SK-N-SH treated with all-trans-retinoic acid at 6 μM for 48 hours (cell line): ENCODE measurements around the gene ENDOV.

Source experiments
- ATAC-seq: fragments of 200-7000 bp; cut with Tn5 transposase; 3 replicates; pipeline ENCODE4 v1.9.1; 2020; ENCODE audit warnings: mild to moderate bottlenecking, moderate library complexity
- ARNTL ChIP-seq: fragments of 450-650 bp; formaldehyde crosslinking; IDR thresholded peaks from 2 replicates; pipeline ENCODE4 v1.5.0; 2020; ENCODE audit warnings: low read depth, mild to moderate bottlenecking, moderate library complexity, borderline replicate concordance
- BACH2 ChIP-seq: fragments of 250-450 bp; sonication (Bioruptor Pico); IDR thresholded peaks from 2 replicates; pipeline ENCODE4 v1.9.0; 2021; ENCODE audit warnings: mild to moderate bottlenecking, borderline replicate concordance
- CSDC2 ChIP-seq: fragments of 250-450 bp; sonication (Bioruptor Pico); IDR thresholded peaks from 2 replicates; pipeline ENCODE4 v1.5.0; 2020; ENCODE audit warnings: mild to moderate bottlenecking, moderate library complexity
- ESRRG ChIP-seq: fragments of 250-450 bp; sonication (Bioruptor Pico); IDR thresholded peaks from 2 replicates; pipeline ENCODE4 v1.6.1; 2021; ENCODE audit warnings: mild to moderate bottlenecking
- GLIS3 ChIP-seq: fragments of 250-450 bp; sonication (Bioruptor Pico); IDR thresholded peaks from 2 replicates; pipeline ENCODE4 v1.5.0; 2020; ENCODE audit warnings: mild to moderate bottlenecking, moderate library complexity
- ISL1 ChIP-seq: fragments of 250-450 bp; sonication (Bioruptor Pico); IDR thresholded peaks from 2 replicates; pipeline ENCODE4 v2.1.2; 2022; ENCODE audit warnings: mild to moderate bottlenecking, moderate library complexity
- OSR1 ChIP-seq: fragments of 250-450 bp; sonication (Bioruptor Pico); IDR thresholded peaks from 2 replicates; pipeline ENCODE4 v1.8.0; 2022; ENCODE audit warnings: moderate library complexity, mild to moderate bottlenecking, inconsistent platforms
- PPARA ChIP-seq: fragments of 250-450 bp; sonication (Bioruptor Pico); IDR thresholded peaks from 2 replicates; pipeline ENCODE4 v1.5.0; 2020; ENCODE audit warnings: mild to moderate bottlenecking, borderline replicate concordance
- RARB ChIP-seq: fragments of 250-450 bp; sonication (Bioruptor Pico); IDR thresholded peaks from 2 replicates; pipeline ENCODE4 v1.8.0; 2021; ENCODE audit warnings: mild to moderate bottlenecking, moderate library complexity
- SNAI2 ChIP-seq: fragments of 250-450 bp; sonication (Bioruptor Pico); IDR thresholded peaks from 2 replicates; pipeline ENCODE4 v1.5.0; 2020; ENCODE audit warnings: mild to moderate bottlenecking, moderate library complexity
- TCF4 ChIP-seq: fragments of 250-450 bp; sonication (Bioruptor Pico); IDR thresholded peaks from 2 replicates; pipeline ENCODE4 v1.8.0; 2021; ENCODE audit warnings: mild to moderate bottlenecking, moderate library complexity, borderline replicate concordance
- ZC3H10 ChIP-seq: fragments of 250-450 bp; sonication (Bioruptor Pico); IDR thresholded peaks from 2 replicates; pipeline ENCODE4 v1.5.1; 2021; ENCODE audit warnings: mild to moderate bottlenecking, moderate library complexity
- ZFP3 ChIP-seq: fragments of 250-450 bp; sonication (Bioruptor Pico); IDR thresholded peaks from 2 replicates; pipeline ENCODE4 v1.5.0; 2020; ENCODE audit warnings: mild to moderate bottlenecking, moderate library complexity
- ZFP30 ChIP-seq: fragments of 450-650 bp; formaldehyde crosslinking; IDR thresholded peaks from 2 replicates; pipeline ENCODE4 v1.5.0; 2022; ENCODE audit warnings: mild to moderate bottlenecking, moderate library complexity
- ZNF565 ChIP-seq: fragments of 450-650 bp; formaldehyde crosslinking; conservative IDR thresholded peaks from 2 replicates; pipeline ENCODE4 v1.5.0; 2020; ENCODE audit warnings: low read depth, mild to moderate bottlenecking, moderate library complexity
- ZNF70 ChIP-seq: fragments of 450-650 bp; formaldehyde crosslinking; IDR thresholded peaks from 2 replicates; pipeline ENCODE4 v1.5.0; 2020; ENCODE audit warnings: mild to moderate bottlenecking, moderate library complexity
- ZNF8 ChIP-seq: fragments of 450-650 bp; formaldehyde crosslinking; IDR thresholded peaks from 2 replicates; pipeline ENCODE4 v1.5.0; 2020; ENCODE audit warnings: mild to moderate bottlenecking, moderate library complexity
- TF ChIP-seq, protein P1 (sequence below): fragments of 250-450 bp; sonication (Bioruptor Pico); IDR thresholded peaks from 2 replicates; pipeline ENCODE4 v1.5.1; 2020; ENCODE audit warnings: low read depth, mild to moderate bottlenecking, moderate library complexity
- TF ChIP-seq, protein P2 (sequence below): fragments of 250-450 bp; sonication (Bioruptor Pico); IDR thresholded peaks from 2 replicates; pipeline ENCODE4 v1.8.0; 2021; ENCODE audit warnings: low read depth, mild to moderate bottlenecking, moderate library complexity, borderline replicate concordance
- TF ChIP-seq, protein P3 (sequence below): fragments of 250-450 bp; sonication (Bioruptor Pico); IDR thresholded peaks from 2 replicates; pipeline ENCODE4 v1.8.0; 2020; ENCODE audit warnings: mild to moderate bottlenecking, moderate library complexity, borderline replicate concordance
- TF ChIP-seq, protein P4 (sequence below): fragments of 250-450 bp; sonication (Bioruptor Pico); IDR thresholded peaks from 2 replicates; pipeline ENCODE4 v1.5.1; 2021; ENCODE audit warnings: mild to moderate bottlenecking, moderate library complexity
- TF ChIP-seq, protein P5 (sequence below): fragments of 250-450 bp; sonication (Bioruptor Pico); IDR thresholded peaks from 2 replicates; pipeline ENCODE4 v1.5.0; 2020; ENCODE audit warnings: mild to moderate bottlenecking, moderate library complexity

Gene ENDOV

DNA sequence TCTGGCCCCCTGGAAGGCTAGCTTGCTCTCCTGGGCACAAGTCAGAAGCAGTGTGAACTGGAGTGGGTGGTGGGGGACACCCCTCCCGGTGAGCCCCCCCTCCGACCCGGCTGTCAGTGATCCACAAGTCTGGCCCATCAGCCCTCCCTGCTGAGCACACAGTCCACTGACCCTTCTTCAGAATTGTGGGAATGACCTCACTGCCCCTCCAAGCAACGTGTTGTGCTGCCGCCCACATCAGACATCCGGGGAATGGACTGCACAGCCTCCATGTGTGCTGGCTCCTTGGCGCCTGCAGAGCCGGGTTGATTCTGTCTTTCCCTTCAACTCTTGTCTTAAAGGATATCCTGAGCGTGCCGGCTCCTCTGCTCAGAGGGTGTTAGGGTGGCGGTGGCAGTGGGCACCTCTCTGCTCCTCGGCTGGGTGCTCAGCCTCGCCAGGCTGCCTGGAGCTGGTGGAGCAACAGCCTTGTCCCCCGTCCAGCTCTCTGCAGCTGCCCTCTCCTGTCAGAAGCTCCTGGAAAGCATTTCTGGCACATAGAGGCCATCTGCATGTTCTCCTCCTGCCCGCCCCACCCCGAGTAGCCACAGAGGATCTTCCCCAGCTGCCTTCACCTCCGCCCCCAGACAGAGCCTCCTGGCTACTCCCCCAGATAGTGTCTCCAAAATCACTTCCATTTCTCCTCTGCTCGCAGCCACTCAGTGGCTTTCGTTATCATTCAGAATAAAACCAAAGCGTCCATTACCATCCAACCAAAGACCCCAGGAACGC, 41.7 kb downstream of the ENDOV start:
- TF ChIP-seq ZC3H10 (CRISPR knock-in tag) (no peak), ISL1 (no peak), ZFP3 (no peak), ESRRG (CRISPR knock-in tag) (no peak), TCF4 (no peak), RARB (no peak), SNAI2 (CRISPR knock-in tag) (no peak), ZNF565 (no peak), CSDC2 (no peak), OSR1 (no peak), ZNF70 (CRISPR knock-in tag) (no peak), ZNF8 (CRISPR knock-in tag) (no peak)
- TF ChIP-seq, protein P1, sequence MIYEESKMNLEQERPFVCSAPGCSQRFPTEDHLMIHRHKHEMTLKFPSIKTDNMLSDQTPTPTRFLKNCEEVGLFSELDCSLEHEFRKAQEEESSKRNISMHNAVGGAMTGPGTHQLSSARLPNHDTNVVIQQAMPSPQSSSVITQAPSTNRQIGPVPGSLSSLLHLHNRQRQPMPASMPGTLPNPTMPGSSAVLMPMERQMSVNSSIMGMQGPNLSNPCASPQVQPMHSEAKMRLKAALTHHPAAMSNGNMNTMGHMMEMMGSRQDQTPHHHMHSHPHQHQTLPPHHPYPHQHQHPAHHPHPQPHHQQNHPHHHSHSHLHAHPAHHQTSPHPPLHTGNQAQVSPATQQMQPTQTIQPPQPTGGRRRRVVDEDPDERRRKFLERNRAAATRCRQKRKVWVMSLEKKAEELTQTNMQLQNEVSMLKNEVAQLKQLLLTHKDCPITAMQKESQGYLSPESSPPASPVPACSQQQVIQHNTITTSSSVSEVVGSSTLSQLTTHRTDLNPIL = no peak
- no peak for ATAC-seq

DNA sequence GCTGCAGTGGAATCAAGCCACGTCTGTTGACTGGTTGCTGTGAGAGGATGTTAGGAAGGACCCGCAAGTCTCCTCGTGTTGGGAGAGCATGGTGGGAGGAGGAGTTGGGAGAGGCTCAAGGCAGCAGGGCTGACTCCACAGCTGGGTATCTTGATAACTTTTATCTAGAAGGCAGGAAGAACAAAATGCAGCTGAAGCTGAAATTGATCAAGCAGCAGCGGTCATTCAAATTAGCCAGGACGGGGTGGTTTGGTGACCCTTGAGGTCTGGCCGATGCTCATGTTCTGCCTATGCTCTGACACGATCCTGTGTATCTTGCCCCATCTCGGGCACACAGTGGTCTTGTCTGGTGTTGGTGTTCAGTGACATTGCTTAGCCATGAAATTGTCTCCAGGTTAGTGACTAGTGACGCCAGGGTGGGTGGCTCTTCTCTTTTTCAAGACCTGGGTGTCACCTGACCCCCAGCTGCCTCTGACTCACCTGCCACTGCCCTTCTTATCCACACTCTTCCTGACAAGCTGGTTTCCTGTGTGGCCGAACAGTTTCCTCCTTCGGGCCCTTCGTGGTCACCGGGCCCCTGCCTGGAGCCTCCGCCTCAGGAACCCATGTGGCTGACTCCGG, 42.4 kb downstream of the ENDOV start:
- ATAC-seq = no peak
- TF ChIP-seq ZNF565 (no peak), ZFP30 (CRISPR knock-in tag) (no peak), PPARA (CRISPR knock-in tag) (no peak), SNAI2 (CRISPR knock-in tag) (no peak), ZC3H10 (CRISPR knock-in tag) (no peak)

DNA sequence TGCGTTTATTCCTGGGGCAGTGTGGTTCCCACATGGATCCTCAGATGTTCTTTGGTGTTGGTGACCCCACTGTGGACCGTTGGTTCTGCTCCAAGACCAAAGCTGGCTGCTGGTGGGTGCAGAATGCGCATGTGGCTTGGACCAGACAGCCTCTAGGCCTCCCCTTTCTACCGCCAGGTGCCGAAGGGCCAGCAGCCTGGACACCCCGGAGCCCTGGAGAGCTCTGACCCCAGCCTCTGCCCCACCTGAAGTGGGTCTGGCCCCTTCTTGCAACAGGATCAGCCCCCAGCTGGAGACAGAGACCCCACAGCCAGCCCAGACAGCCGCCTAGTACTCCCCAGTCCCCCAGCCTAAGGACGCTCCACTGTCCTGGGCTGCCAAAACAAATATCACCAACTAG, 43.0 kb downstream of the ENDOV start:
- ATAC-seq = no peak
- no peak for TF ChIP-seq ESRRG (CRISPR knock-in tag)
- TF ChIP-seq, protein P2, sequence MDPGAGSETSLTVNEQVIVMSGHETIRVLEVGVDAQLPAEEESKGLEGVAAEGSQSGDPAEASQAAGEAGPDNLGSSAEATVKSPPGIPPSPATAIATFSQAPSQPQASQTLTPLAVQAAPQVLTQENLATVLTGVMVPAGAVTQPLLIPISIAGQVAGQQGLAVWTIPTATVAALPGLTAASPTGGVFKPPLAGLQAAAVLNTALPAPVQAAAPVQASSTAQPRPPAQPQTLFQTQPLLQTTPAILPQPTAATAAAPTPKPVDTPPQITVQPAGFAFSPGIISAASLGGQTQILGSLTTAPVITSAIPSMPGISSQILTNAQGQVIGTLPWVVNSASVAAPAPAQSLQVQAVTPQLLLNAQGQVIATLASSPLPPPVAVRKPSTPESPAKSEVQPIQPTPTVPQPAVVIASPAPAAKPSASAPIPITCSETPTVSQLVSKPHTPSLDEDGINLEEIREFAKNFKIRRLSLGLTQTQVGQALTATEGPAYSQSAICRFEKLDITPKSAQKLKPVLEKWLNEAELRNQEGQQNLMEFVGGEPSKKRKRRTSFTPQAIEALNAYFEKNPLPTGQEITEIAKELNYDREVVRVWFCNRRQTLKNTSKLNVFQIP (CRISPR knock-in tag) = no peak
- no peak for TF ChIP-seq ZNF70 (CRISPR knock-in tag)
- TF ChIP-seq ZFP30 (CRISPR knock-in tag) = no peak
- TF ChIP-seq, protein P3, sequence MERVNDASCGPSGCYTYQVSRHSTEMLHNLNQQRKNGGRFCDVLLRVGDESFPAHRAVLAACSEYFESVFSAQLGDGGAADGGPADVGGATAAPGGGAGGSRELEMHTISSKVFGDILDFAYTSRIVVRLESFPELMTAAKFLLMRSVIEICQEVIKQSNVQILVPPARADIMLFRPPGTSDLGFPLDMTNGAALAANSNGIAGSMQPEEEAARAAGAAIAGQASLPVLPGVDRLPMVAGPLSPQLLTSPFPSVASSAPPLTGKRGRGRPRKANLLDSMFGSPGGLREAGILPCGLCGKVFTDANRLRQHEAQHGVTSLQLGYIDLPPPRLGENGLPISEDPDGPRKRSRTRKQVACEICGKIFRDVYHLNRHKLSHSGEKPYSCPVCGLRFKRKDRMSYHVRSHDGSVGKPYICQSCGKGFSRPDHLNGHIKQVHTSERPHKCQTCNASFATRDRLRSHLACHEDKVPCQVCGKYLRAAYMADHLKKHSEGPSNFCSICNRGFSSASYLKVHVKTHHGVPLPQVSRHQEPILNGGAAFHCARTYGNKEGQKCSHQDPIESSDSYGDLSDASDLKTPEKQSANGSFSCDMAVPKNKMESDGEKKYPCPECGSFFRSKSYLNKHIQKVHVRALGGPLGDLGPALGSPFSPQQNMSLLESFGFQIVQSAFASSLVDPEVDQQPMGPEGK (CRISPR knock-in tag) = no peak
- TF ChIP-seq CSDC2 = no peak
- TF ChIP-seq ARNTL (CRISPR knock-in tag) = no peak
- TF ChIP-seq, protein P1 = no peak
- TF ChIP-seq GLIS3 (CRISPR knock-in tag) = no peak
- no peak for TF ChIP-seq BACH2 (CRISPR knock-in tag)
- TF ChIP-seq PPARA (CRISPR knock-in tag) = no peak
- no peak for TF ChIP-seq ISL1
- TF ChIP-seq, protein P4, sequence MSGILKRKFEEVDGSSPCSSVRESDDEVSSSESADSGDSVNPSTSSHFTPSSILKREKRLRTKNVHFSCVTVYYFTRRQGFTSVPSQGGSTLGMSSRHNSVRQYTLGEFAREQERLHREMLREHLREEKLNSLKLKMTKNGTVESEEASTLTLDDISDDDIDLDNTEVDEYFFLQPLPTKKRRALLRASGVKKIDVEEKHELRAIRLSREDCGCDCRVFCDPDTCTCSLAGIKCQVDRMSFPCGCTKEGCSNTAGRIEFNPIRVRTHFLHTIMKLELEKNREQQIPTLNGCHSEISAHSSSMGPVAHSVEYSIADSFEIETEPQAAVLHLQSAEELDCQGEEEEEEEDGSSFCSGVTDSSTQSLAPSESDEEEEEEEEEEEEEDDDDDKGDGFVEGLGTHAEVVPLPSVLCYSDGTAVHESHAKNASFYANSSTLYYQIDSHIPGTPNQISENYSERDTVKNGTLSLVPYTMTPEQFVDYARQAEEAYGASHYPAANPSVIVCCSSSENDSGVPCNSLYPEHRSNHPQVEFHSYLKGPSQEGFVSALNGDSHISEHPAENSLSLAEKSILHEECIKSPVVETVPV (CRISPR knock-in tag) = no peak
- no peak for TF ChIP-seq OSR1
- TF ChIP-seq SNAI2 (CRISPR knock-in tag) = no peak
- TF ChIP-seq ZNF565 = no peak
- TF ChIP-seq, protein P5, sequence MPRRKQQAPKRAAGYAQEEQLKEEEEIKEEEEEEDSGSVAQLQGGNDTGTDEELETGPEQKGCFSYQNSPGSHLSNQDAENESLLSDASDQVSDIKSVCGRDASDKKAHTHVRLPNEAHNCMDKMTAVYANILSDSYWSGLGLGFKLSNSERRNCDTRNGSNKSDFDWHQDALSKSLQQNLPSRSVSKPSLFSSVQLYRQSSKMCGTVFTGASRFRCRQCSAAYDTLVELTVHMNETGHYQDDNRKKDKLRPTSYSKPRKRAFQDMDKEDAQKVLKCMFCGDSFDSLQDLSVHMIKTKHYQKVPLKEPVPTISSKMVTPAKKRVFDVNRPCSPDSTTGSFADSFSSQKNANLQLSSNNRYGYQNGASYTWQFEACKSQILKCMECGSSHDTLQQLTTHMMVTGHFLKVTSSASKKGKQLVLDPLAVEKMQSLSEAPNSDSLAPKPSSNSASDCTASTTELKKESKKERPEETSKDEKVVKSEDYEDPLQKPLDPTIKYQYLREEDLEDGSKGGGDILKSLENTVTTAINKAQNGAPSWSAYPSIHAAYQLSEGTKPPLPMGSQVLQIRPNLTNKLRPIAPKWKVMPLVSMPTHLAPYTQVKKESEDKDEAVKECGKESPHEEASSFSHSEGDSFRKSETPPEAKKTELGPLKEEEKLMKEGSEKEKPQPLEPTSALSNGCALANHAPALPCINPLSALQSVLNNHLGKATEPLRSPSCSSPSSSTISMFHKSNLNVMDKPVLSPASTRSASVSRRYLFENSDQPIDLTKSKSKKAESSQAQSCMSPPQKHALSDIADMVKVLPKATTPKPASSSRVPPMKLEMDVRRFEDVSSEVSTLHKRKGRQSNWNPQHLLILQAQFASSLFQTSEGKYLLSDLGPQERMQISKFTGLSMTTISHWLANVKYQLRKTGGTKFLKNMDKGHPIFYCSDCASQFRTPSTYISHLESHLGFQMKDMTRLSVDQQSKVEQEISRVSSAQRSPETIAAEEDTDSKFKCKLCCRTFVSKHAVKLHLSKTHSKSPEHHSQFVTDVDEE (CRISPR knock-in tag) = no peak
- no peak for TF ChIP-seq RARB
- TF ChIP-seq ZC3H10 (CRISPR knock-in tag) = no peak
